Stimulated activated CD8-positive, alpha-beta memory T cell treated with anti-CD3 and anti-CD28 coated beads, Interleukin-4, amount 100 ng/mL, for 1 hour (primary cell): ENCODE data around the gene TTLL10.
"Not testable (repeated sequence)": the region's sequence is repeated elsewhere in the genome, so short reads cannot be mapped to it uniquely, and the experiment has no call there.

ENCODE experiments used
- DNase-seq, 2 donors: peaks; one replicate each; pipeline ENCODE4 v3.0.0-alpha.2; 2020; ENCODE audit warnings: low read depth in 2 of 2, low spot score in 1 of 2

Gene TTLL10

GRCh38 chr1:1170215-1171091 lies 3.2 kb upstream of the TTLL10 start:
- DNase-seq, result no peak

GRCh38 chr1:1171161-1171545 lies 2.5 kb upstream of the TTLL10 start:
- no peak for DNase-seq

GRCh38 chr1:1171546-1172340 lies 1.9 kb upstream of the TTLL10 start:
- no peak for DNase-seq

GRCh38 chr1:1173061-1173792 lies 453 bp upstream of the TTLL10 start:
- DNase-seq, result no peak

GRCh38 chr1:1175221-1176062 lies 1.8 kb downstream of the TTLL10 start:
- no peak for DNase-seq

DNA sequence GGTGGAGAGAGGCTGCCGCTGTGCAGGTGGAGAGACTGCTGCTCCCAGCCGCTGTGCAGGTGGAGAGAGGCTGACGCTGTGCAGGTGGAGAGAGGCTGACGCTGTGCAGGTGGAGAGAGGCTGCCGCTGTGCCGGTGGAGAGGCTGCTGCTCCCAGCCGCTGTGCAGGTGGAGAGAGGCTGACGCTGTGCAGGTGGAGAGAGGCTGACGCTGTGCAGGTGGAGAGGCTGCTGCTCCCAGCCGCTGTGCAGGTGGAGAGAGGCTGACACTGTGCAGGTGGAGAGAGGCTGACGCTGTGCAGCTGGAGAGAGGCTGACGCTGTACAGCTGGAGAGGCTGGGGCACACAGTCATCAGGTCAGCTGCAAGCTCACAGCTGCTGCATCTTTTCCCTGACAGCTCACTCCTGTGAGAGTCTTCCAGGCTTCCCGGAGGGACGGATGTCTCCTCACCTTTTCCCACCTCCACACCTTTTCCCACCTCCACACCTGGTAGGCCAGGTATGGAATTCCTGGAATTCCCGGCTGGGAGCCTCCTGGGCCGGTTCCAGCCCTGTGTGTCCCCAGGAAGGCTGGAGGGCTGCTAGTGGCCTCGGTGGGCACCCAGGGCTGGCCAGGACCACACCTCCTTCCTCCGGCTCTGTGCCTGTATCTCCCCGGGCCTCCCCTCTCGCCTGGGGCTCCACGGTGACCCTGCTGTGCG lies 2.5 kb downstream of the TTLL10 start:
- DNase-seq, result not testable (repeated sequence)

GRCh38 chr1:1176931-1177330 lies 3.3 kb downstream of the TTLL10 start:
- no peak for DNase-seq

DNA sequence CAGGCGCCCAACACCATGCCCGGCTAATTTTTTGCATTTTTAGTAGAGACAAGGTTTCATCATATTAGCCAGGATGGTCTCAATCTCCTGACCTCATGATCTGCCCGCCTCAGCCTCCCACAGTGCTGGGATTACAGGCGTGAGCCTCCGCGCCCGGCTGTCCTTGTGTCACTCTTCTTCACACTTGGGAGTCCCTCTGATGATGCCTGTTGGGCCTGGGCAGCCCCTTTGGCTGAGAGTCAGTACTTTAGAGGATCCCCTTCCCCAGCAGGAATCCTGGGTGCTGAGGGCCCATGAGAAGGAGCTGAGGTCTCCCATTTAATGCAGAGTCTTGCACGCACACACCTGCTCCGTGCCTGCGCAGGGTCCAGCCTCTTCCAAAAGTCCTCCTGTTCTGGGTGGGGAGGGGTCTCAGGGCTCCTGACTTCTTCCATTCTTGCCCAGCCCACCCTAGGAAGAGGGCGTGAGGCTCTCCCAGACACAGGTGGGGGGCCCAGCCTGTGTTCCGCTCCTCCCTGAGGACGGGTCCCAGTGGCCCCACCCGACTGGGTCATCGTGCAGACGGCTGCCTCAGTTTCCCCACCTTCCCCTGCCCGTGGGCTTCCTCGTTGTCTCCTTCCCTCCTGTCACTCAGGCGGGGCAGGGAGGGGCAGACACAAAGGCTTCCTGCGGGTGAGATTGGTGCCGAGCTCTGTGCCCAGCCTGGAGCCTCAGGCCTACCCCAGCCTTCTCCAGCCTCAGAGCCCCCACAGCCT lies 3.9 kb downstream of the TTLL10 start:
- no peak for DNase-seq

GRCh38 chr1:1178794-1179331 lies 5.2 kb downstream of the TTLL10 start:
- DNase-seq, result no peak

DNA sequence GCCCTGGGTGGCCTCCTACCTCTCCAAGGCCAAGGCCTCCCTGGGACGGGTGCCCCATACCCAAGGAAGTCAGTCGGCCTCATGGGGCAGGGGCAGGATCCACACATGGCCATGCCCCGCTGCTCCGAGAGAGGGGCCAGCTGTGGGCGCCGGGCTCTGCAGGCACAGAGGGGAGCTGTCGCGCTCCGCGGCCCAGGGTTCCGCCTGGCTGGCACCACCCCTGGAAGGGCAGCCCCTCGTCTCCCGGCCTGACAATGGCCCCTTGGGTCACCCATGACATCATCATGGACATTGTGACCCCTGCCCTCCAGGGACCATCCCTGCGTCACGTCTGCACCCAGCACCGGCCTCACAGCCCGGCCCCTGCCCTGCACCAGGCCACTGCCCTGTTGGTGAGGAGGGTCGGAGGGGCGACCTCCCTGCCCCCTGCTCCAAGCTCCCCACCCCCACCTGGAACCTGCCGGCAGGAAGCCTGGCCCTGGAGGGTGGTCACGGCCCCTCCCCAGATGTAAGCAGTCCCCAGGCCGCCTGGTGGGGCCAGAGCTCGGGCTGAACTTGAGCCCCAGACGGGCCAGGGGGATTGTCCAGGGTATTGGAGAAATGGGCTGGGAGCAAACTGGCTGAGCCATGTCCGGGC lies 5.8 kb downstream of the TTLL10 start:
- no peak for DNase-seq

DNA sequence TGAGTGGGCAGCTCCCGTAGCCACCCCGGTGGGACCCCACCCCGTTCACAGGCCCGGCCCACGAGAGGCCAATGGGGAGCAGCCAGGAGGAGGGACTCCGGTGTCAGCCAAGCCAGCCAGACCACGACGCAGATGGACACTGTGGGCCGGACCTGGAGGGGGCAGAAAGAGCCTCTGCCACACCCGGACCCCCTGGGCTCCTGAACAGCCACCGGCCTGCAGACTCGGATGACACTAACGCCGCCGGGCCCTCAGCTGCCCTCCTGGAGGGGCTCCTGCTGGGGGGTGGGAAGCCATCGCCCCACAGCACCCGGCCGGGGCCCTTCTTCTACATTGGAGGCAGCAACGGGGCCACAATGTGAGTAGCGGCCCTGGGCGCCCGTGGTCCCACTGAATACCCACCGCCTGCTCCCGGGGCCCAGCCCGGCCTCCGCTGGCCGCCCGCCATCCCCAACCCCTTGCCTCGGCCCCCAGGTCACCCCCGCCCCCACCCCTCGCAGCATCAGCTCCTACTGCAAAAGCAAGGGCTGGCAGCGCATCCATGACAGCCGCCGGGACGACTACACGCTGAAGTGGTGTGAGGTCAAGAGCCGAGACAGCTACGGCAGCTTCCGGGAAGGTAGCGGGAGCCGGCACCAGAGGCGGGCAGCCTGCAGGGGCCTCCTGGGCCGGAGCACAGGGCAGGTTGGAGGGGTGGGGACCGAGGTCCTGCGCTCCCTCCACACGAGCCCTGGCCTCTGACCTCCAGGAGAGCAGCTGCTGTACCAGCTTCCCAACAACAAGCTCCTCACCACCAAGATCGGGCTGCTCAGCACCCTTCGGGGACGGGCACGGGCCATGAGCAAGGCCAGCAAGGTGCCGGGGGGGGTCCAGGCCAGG lies 6.5 kb downstream of the TTLL10 start:
- no peak for DNase-seq

DNA sequence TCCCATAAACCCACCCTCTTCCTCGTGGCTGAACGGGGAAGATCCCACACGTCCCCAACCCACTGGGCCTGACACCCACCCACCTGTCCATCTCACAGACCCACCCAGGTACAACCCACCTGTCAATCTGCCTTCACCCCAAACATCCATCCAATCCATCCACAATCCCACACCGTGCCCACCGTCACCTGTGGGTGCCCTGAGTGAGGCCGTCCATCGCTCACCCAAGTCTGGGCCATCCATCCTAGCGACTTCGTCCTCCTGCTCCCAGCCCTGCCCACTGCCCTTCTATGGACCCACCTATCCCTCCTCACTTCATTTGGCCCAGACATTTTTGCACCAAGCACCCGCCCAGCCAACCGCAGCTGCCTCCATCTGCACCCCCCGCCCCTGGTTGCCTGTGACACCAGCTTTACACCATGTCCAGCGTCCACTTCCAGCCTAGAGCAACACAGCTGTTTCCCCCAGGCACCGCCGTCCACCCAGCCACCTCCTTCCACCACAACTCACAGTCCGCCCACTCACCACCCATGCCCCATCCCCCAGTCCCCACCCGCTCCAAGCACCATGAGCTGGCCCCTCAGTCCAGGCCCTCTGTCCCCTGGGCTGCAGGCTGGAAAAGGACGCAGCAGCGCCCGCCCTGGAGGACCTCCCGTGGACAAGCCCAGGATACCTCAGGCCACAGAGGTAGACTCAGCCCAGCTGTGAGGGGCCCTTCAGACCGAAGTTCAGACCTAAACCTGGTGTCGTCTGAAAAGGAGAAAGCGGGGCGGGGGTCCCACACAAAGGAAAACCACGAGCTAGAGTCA lies 7.7 kb downstream of the TTLL10 start:
- DNase-seq, result no peak

DNA sequence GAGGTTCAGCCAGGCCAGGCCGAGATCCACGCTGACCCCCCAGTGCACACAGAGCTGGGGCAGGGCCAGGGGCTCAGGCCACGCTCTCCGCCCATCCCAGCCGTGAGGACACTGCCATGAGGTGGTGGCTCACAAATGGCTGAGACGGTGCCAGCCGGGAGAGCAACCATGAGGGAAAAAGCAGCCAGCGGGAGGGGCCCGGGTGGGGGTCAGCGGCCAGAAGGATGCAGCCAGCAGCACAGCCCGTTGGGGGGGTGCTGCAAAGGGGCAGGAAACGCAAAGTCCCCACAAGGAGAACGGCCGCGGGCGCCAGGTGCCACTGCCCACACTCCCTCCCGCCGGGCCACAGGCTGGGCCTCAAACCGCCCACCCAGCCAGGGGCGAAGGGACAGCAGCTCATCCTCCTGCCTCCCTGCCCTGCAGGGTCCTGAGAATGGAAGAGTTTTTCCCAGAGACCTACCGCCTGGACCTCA lies 8.3 kb downstream of the TTLL10 start:
- DNase-seq, result no peak

- no peak for DNase-seq
Observed at GRCh38 chr1:1182491-1183220, 9.0 kb downstream of the TTLL10 start.

DNA sequence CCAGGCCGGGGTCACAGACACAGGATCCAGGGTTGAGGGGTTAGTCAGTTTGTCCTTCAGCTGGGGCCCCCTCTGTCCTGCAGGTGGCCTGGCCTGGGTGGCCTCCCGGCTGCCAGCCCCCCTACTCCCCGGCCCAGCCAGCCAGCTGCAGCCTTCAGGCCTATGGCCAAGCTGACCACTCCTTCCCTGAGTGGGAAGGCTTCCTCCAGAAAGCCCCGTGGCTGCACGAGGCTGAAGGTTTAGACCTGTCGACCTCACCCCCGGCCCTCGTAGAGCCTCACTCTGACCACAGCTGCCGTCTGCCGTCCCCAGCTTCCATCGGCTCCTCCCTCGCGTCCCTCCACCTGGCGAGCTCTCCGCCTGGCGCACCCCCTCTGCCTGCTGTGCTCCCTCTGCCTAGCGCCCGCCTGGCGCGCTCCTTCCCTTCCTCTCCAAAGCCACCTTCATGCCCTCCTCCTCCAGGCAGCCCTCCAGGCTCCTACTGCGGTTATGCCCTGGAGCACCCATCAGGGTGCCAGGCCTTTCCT lies 9.6 kb downstream of the TTLL10 start:
- DNase-seq, result no peak
